ENCODE results near the gene MAT2A. TPM values are rescaled to one million over a fixed set of nuclear protein-coding genes. Genes with fewer than 3 reads are reported as not detected.

The MAT2A gene
- 281 and 304 TPM in 2 replicates for total RNA-seq
- long read RNA-seq, transcript MAT2A-201 (9 exons, 2,819 nt) = major isoform, 775 of 1,203 reads
- long read RNA-seq, partial matches to known transcripts = 372 of 1,203 reads
- long read RNA-seq, other reads (novel, unspliced or antisense) = 56 of 1,203 reads

DNA sequence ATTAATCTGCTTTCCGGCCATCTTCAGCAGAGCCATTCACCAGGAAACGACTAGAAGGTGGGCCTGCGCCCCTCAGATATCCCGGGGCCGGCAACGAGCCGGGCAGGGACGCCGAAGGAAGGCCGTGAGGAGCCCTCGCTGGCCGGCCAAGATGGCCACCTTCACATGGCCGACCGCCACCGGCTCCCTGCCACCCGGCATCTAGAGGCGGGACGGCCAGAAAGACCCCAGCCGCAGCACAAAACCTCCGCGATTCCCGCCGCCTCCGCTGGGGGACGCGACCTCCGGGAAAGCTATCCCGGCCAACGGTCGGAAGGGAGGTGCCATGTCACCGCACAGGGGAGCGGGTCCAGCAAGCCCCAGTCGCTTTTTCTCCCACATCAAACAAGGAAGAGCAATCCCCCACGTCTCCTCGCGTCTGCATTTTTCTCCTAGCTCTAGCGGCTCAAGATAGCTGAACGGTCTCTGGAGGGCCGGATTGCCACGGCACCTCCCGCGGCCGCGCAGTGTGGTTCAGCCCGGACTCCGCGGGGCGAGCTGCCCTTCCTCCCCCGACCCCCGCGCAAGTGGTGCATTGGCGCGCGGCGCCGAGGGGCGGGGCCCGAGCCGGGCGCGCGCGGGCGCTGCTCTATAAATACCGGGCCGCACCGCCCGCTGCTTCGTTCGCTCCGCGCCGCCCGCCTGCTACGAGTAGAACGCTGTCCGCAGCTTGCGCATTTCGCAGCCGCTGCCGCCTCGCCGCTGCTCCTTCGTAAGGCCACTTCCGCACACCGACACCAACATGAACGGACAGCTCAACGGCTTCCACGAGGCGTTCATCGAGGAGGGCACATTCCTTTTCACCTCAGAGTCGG is at the start of gene MAT2A:
Gene MAT2A (plus strand): TSS at position 662 of the 854 bp plus-strand sequence. CDS start 120 bp downstream, at position 782.
- Mint-ChIP-seq H3K27ac (peak within 1 kb of the TSS; percentile 100), H3K9me3 (ENCODE audit: low read depth) (no peaks in the 10 kb centered on the region), H3K27me3 (no peaks in the 10 kb centered on the region), H3K4me1 (ENCODE audit: low read depth) (peaks cover 43% of the 10 kb centered on the region), H3K36me3 (ENCODE audit: insufficient read depth) (peaks cover 26% of the 10 kb centered on the region), H3K4me3 (ENCODE audit: low read depth) (peak within 1 kb of the TSS; percentile 93)
- TF ChIP-seq, protein P1, sequence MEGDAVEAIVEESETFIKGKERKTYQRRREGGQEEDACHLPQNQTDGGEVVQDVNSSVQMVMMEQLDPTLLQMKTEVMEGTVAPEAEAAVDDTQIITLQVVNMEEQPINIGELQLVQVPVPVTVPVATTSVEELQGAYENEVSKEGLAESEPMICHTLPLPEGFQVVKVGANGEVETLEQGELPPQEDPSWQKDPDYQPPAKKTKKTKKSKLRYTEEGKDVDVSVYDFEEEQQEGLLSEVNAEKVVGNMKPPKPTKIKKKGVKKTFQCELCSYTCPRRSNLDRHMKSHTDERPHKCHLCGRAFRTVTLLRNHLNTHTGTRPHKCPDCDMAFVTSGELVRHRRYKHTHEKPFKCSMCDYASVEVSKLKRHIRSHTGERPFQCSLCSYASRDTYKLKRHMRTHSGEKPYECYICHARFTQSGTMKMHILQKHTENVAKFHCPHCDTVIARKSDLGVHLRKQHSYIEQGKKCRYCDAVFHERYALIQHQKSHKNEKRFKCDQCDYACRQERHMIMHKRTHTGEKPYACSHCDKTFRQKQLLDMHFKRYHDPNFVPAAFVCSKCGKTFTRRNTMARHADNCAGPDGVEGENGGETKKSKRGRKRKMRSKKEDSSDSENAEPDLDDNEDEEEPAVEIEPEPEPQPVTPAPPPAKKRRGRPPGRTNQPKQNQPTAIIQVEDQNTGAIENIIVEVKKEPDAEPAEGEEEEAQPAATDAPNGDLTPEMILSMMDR (IDR thresholded peaks at IDR 0.05; ENCODE audit: unreplicated experiment) = peak; percentile 77
- DNase-seq (ENCODE audit: low spot score, unreplicated experiment) = peak; percentile 97

DNA sequence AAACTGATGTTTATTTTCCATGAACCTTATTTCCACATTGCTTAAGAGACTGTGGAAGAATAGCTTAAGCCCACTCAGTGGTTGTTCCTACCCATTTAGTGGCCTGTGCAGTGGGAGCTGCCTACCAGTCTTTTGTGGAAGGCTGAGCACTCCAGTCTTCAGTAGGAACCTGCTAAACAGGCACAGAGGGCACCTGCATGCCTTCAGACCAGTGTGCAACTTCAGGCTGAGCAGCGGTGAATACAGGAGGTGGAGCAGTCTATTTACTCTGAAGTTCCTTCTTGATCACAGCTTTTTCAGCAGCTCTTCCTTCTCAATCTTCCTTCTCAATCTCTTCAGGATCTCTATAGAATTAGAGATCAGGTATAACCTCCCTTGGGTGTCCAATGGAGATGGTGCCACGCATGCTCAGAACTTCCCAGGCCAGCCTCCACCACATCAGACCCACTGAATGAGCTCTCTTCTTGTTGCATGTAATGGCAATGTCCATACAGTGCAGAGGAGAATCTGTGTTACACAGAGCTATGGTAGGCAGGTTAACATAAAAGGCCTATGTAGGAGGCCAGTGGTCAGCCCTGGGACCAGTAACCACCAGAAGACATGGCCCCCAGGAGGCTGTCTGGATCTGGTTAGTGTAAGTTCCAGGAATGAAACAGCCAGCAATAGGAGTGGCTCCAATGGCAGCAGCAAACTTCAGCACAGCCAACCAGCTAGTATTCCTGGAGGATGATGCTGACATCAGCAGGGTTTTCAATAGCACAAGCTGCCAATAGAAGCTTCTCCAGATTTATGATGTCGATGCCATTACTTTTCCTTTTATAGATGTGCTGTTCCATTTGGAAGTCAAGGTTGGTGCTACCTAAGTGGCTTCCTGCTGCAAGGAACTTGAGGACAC is 47.9 kb upstream of the MAT2A start:
- Mint-ChIP-seq H3K27ac (no peak overlapping the region), H3K27me3 (no peaks in the 10 kb centered on the region), H3K9me3 (ENCODE audit: low read depth) (peaks cover 9% of the 10 kb centered on the region)

DNA sequence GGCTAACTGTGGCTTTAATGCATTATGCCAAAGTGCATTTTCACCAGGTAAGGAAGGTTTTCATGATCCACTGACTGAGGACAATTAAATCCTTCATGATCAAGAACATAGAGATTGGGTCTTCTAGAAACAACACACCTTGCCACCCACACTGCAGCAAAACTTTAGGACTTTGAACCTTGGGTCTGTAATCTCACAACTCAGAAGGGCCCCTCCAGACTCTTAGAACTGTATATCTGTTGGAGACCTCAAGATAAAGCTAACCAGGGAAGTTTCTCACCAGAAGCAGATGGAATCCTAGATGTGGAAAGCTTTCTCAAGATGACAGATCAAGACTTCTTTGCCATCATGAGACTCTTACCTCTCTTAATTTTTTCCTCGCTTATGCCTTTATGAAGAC is 42.5 kb upstream of the MAT2A start:
- no peak overlapping the region for H3K4me3 Mint-ChIP-seq (ENCODE audit: low read depth)
- H3K9me3 Mint-ChIP-seq (ENCODE audit: low read depth) = peaks cover 4% of the 10 kb centered on the region
- H3K36me3 Mint-ChIP-seq (ENCODE audit: insufficient read depth) = no peaks in the 10 kb centered on the region
- H3K27me3 Mint-ChIP-seq = no peaks in the 10 kb centered on the region
- TF ChIP-seq, protein P1 (IDR thresholded peaks at IDR 0.05; ENCODE audit: unreplicated experiment) = no peak
- DNase-seq (ENCODE audit: low spot score, unreplicated experiment) = no peak
- H3K27ac Mint-ChIP-seq = no peak overlapping the region
- no peaks in the 10 kb centered on the region for H3K4me1 Mint-ChIP-seq (ENCODE audit: low read depth)

More for the DNA sequence above, 47.9 kb upstream of the MAT2A start:
- no peak overlapping the region for H3K4me3 Mint-ChIP-seq (ENCODE audit: low read depth)
- DNase-seq (ENCODE audit: low spot score, unreplicated experiment) = no peak
- TF ChIP-seq, protein P1 (IDR thresholded peaks at IDR 0.05; ENCODE audit: unreplicated experiment) = no peak
- H3K4me1 Mint-ChIP-seq (ENCODE audit: low read depth) = no peaks in the 10 kb centered on the region
- H3K36me3 Mint-ChIP-seq (ENCODE audit: insufficient read depth) = no peaks in the 10 kb centered on the region

DNA sequence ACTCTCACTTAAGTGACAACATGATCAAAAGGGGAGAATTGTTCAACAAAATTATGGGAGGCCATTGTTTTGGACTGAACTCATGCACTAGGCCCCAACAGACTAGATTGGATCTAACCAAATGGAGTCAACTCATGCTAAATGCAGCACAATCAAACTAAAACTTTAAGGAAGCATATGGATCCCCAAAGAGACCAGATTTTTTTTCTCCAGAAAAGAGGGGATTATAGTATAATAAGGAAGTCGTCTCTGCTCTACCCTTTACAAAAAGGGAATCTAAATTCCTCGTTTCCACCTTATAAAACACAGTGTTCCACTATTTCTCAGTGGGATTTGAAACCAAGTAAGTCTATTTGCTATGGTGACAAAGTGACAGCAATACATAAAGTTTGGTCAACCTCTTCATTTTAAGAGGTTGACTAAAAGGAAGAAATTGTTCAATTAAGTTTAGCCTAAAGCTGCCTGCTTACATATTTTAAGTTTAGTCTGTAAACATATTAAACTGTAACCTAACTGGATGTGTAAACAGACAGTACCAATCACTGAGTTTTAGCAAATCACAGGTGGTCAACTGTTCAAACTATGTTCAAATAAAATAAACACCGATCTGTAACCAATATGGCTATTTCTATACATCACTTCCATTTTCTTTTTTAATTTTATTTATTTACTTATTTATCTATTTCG is 40.9 kb upstream of the MAT2A start:
- H3K4me1 Mint-ChIP-seq (ENCODE audit: low read depth) = peaks cover 4% of the 10 kb centered on the region
- no peak for DNase-seq (ENCODE audit: low spot score, unreplicated experiment)

More for the DNA sequence above, 40.9 kb upstream of the MAT2A start:
- Mint-ChIP-seq H3K9me3 (ENCODE audit: low read depth) (peaks cover 4% of the 10 kb centered on the region), H3K4me3 (ENCODE audit: low read depth) (no peak overlapping the region), H3K36me3 (ENCODE audit: insufficient read depth) (no peaks in the 10 kb centered on the region), H3K27me3 (no peaks in the 10 kb centered on the region), H3K27ac (no peak overlapping the region)
- TF ChIP-seq, protein P1 (IDR thresholded peaks at IDR 0.05; ENCODE audit: unreplicated experiment) = no peak
